SIG-M5 treated with dmso at 0.1 percent for 504 hours (cell line): Measurements from ENCODE around the gene CHMP2A.
"Not testable (repeated sequence)": the region's sequence is repeated elsewhere in the genome, so short reads cannot be mapped to it uniquely, and the experiment has no call there.

ENCODE experiments used
- DNase-seq: peaks from one replicate; lab custom pipeline; 2025; ENCODE audit not compliant: unreplicated experiment; lab: John Stamatoyannopoulos, UW

The CHMP2A gene

GRCh38 chr19:58513694-58514563 is 41.0 kb downstream of the CHMP2A start:
- DNase-seq, result peak; percentile 84

- no peak for DNase-seq
Observed at GRCh38 chr19:58513213-58513693, 41.7 kb downstream of the CHMP2A start.

- DNase-seq, result no peak
Observed at GRCh38 chr19:58511353-58512208, 43.3 kb downstream of the CHMP2A start, which contains the start of gene SLC27A5. SLC27A5 (minus strand) TSS chr19:58511992; CDS start chr19:58511955, 37 bp downstream.

- DNase-seq, result no peak
Observed at GRCh38 chr19:58510084-58510862, 44.6 kb downstream of the CHMP2A start.

- DNase-seq, result no peak
Observed at GRCh38 chr19:58509731-58510083, 45.2 kb downstream of the CHMP2A start.

GRCh38 chr19:58507602-58508223 is 47.2 kb downstream of the CHMP2A start:
- DNase-seq, result not testable (repeated sequence)
